Neural crest cell (in vitro differentiated cells): ENCODE measurements around the gene NAA20. TPM values are rescaled to one million over a fixed set of nuclear protein-coding genes. Genes with fewer than 3 reads are reported as not detected.

Source experiments
- DNase-seq: peaks from one replicate; pipeline ENCODE4 v3.0.0; 2021; ENCODE audit warnings: low read depth, mixed read lengths, low spot score
- H3K27ac Mint-ChIP-seq: one replicate; pipeline ENCODE4 v1.8.0; 2021; ENCODE audit warnings: mild to moderate bottlenecking, mixed read lengths; ENCODE audit not compliant: unreplicated experiment
- H3K27me3 Mint-ChIP-seq: 2 replicates; pipeline ENCODE4 v1.8.0; 2021; ENCODE audit warnings: low read depth, mild to moderate bottlenecking, mixed read lengths
- H3K36me3 Mint-ChIP-seq: 2 replicates; pipeline ENCODE4 v1.8.0; 2021; ENCODE audit warnings: low read depth, mild to moderate bottlenecking, mixed read lengths
- H3K4me1 Mint-ChIP-seq: 2 replicates; pipeline ENCODE4 v1.8.0; 2021; ENCODE audit warnings: mixed read lengths
- H3K4me3 Mint-ChIP-seq: one replicate; pipeline ENCODE4 v1.8.0; 2021; ENCODE audit warnings: mild to moderate bottlenecking, mixed read lengths
- H3K9me3 Mint-ChIP-seq: 2 replicates; pipeline ENCODE4 v1.8.0; 2021; ENCODE audit warnings: mixed read lengths
- CTCF ChIP-seq: fragments of 200-600 bp; sonication (generic); conservative IDR thresholded peaks from 2 replicates; pipeline ENCODE4 v1.5.0; 2021; ENCODE audit warnings: antibody characterized with exemption, mild to moderate bottlenecking
- total RNA-seq: library from RNA; stranded (reverse); gene quantifications from 2 replicates; pipeline ENCODE4 v1.2.1, GENCODE V29; 2021

Gene NAA20
- total RNA-seq, 1 donor from 2014 or later = 38.2 TPM

DNA sequence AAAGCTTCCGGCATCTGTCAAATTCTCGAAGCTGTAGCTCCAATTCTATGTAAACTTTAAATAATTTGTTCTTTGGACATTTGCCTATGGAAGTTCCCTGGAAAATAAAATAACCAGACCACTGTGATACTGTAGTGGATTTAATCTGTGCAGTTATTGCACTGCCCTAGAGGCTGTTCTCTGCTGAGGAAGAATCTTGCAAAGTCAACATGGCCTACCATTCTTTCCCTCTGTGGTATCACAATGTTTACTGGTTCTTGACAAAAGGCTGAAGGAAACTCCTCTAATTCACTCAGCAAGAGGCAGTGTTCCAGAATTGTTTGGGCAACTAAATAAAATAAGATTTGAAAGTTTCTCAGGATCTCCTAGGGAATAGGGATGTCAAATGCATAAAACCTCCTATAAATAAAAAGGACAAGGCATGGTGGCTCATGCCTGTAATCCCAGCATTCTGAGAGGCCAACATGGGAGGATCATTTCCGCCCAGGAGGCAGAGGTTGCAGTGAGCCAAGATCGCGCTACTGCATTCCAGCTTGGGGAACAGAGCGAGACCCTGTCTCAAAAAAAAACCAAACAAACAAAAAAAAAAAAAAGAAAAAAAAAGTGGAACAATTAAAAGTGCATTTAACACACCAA is 22.7 kb downstream of the NAA20 start:
- Mint-ChIP-seq H3K4me1 (no peaks in the 10 kb centered on the region), H3K9me3 (no peaks in the 10 kb centered on the region), H3K27ac (no peak overlapping the region), H3K27me3 (no peaks in the 10 kb centered on the region), H3K36me3 (peaks cover 13% of the 10 kb centered on the region), H3K4me3 (no peak overlapping the region)
- DNase-seq = no peak
- TF ChIP-seq CTCF = no peak

DNA sequence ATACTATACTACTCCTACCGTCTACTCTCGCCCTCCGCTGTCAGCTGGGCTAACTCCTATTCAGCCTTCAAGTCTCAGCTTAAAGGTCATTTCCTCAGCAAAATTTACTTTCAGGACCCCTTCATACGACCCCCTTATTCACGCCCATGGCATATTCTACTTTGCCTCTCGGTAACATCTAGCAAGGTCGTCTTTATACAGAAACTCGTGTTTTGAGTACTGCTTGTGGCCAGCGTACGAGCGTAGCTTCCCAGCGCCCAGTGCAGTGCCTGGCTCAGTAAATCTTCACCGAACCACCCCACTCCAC is 34.6 kb downstream of the NAA20 start:
- peak overlapping the region; percentile 84 for H3K27ac Mint-ChIP-seq
- peaks cover 13% of the 10 kb centered on the region for H3K4me1 Mint-ChIP-seq
- H3K4me3 Mint-ChIP-seq = peak overlapping the region; percentile 98
- TF ChIP-seq CTCF = no peak
- H3K27me3 Mint-ChIP-seq = peaks cover 6% of the 10 kb centered on the region
- H3K9me3 Mint-ChIP-seq = no peaks in the 10 kb centered on the region
- no peak for DNase-seq
- H3K36me3 Mint-ChIP-seq = peaks cover 4% of the 10 kb centered on the region

DNA sequence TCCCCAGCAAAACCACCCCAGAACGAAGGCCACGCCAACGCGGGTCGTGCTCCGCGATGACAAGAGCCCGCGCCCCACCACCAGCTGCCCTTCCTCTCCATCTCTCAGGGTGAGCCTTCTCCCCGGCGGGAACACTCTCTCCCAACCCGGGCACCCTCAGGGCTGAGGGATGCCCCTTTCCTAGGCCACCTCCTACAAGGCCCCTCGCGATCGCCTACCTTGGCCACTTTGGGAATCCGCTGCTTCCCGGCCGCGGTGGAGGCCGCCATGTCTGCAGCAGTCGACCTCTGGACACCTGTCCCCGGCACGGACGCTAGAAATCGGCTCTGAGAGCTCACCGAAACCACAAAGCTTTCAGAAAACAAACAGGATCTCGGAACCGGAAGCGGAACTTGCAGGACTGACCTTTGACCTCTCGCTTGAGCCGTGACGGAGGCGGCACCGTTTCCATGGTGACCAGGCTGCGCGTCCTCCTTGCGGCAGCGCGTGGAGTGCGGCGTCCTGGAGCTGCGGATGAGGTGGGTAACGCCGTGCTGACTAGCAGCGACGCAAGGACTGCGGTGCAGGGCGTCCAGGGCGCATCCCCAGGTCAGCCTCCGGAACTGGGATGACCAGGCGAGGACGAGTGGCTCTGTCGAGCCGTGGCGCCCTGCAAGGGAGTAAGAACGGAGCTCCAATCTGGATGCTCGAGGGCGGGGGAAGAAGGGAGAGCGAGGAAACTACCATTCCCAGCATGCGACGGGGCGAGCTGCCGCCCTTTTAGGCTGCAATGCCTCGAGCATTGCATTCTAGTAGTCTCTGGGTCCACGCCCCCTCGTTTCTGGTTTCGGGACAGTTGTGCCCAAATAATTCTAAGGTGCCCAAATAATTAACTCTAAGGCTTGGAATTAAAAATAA is 35.2 kb downstream of the NAA20 start, which contains the start of the genes CFAP61 and CRNKL1:
Gene CFAP61, plus strand, starts transcription at position 459 of the 897 bp plus-strand sequence. CDS start 4,122 bp downstream, outside the sequence.
Gene CRNKL1, minus strand, starts transcription at position 393 of the 897 bp plus-strand sequence. Its CDS starts 124 bp downstream, at position 269.
- Mint-ChIP-seq H3K4me3 (peak within 1 kb of the TSS; percentile 98), H3K9me3 (no peaks in the 10 kb centered on the region), H3K4me1 (peaks cover 13% of the 10 kb centered on the region), H3K27me3 (peaks cover 6% of the 10 kb centered on the region), H3K27ac (peak within 1 kb of the TSS; percentile 84), H3K36me3 (peaks cover 4% of the 10 kb centered on the region)
- TF ChIP-seq CTCF = no peak
- peak; percentile 96 for DNase-seq

GRCh38 chr20:20060234-20060998 is 43.3 kb downstream of the NAA20 start:
- H3K4me1 Mint-ChIP-seq = no peaks in the 10 kb centered on the region
- no peak overlapping the region for H3K4me3 Mint-ChIP-seq
- H3K27ac Mint-ChIP-seq = no peak overlapping the region
- TF ChIP-seq CTCF = no peak
- H3K9me3 Mint-ChIP-seq = no peaks in the 10 kb centered on the region
- DNase-seq = no peak
- H3K27me3 Mint-ChIP-seq = peaks cover 41% of the 10 kb centered on the region
- H3K36me3 Mint-ChIP-seq = no peaks in the 10 kb centered on the region

DNA sequence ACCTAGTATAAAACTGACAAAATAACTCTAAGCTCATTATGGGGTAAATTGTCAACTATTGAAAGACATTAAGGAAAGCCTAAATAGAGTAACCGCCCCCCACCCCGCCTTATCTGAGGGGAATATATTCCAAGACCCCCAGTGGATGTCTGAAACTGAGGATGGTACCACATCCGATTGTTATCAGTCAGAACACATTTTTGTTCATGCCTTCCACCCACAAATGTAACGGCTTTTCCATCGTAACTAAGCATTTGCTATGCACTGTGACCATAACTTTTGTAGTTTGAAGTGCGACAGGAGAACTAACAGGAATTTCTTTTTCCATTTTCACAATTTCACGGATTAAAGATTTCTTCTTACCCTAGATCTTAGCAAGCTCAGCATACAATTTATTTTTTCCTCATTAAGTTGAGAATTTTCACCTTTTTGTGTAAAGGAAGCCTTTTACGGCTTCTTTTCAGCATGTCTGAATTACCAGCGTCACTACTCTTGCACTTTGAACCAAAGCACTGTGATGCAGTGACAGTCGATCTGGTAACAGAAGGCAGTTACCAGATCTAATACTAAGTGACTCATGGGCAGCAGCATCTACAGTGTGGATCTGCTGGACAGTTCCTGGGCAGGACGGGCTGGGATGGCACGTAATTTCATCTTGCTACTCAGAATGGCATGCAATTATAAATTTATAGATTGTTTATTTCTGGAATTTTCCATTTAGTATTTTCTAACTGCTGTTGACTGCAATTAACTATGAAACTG is 47.0 kb downstream of the NAA20 start:
- Mint-ChIP-seq H3K36me3 (no peaks in the 10 kb centered on the region), H3K27me3 (peaks cover 41% of the 10 kb centered on the region)
- DNase-seq = no peak

More for the DNA sequence above, 47.0 kb downstream of the NAA20 start:
- Mint-ChIP-seq H3K27ac (no peak overlapping the region), H3K4me1 (no peaks in the 10 kb centered on the region), H3K9me3 (no peaks in the 10 kb centered on the region), H3K4me3 (no peak overlapping the region)
- TF ChIP-seq CTCF = no peak
